ENCODE results near the gene FOXA2.

The FOXA2 gene

DNA sequence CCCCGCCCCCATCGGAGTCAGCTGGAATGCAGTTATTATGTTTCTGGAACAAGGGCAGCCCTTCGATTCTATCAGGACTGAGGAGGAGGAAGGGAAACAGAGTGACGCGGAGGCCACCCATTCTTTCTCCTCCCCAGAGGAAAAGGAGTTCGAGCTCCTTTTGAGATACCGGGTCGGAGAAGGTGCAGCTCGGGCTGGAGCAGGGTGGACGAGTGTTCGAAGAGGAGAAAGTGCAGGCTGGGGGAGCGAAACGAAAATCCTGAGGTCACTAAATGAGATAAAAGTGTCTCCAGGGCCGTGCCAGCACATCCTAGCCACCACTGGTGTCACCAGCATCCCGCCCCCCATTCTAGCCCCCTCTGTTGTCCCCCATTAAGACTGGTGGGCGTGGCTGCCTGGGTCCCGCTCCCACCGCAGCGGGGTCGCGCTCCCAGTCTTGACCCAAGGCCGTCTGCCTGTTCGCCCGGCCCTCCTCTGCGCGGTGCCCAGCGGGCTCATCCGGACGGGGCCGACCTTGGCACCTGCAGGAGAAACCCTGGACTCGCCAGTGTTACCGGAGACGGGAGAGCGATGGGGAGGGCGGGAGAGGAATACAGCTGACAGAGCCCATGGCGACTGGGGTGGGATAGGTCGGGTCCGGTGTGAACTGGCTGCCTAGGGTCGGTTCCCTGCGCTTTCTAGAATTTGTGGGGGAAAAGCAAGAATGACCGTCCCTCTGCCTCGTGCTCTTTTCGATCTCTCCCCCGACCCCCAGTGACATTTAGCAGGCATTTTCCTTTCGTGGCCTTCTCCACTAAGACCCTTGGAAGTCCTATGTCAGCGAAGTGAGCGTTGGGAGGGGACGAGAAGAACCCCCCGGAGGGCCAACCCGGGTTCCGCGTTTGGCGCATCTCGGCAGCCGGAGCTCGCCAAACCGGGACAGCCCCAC is 16.2 kb downstream of the FOXA2 start:
- H3K27ac ChIP-seq = no peak overlapping the region
- no peaks in the 10 kb centered on the region for H3K9me3 ChIP-seq (ENCODE audit: severe bottlenecking)
- TF ChIP-seq, protein P1, sequence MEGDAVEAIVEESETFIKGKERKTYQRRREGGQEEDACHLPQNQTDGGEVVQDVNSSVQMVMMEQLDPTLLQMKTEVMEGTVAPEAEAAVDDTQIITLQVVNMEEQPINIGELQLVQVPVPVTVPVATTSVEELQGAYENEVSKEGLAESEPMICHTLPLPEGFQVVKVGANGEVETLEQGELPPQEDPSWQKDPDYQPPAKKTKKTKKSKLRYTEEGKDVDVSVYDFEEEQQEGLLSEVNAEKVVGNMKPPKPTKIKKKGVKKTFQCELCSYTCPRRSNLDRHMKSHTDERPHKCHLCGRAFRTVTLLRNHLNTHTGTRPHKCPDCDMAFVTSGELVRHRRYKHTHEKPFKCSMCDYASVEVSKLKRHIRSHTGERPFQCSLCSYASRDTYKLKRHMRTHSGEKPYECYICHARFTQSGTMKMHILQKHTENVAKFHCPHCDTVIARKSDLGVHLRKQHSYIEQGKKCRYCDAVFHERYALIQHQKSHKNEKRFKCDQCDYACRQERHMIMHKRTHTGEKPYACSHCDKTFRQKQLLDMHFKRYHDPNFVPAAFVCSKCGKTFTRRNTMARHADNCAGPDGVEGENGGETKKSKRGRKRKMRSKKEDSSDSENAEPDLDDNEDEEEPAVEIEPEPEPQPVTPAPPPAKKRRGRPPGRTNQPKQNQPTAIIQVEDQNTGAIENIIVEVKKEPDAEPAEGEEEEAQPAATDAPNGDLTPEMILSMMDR (IDR thresholded peaks at IDR 0.05; ENCODE audit: low read depth, low read length) = no peak
- peaks cover 91% of the 10 kb centered on the region for H3K27me3 ChIP-seq (ENCODE audit: insufficient read depth, low read depth, severe bottlenecking)
- DNase-seq = no peak
- H3K4me3 ChIP-seq (ENCODE audit: low read depth, low read length) = no peak overlapping the region
- no peaks in the 10 kb centered on the region for H3K36me3 ChIP-seq

DNA sequence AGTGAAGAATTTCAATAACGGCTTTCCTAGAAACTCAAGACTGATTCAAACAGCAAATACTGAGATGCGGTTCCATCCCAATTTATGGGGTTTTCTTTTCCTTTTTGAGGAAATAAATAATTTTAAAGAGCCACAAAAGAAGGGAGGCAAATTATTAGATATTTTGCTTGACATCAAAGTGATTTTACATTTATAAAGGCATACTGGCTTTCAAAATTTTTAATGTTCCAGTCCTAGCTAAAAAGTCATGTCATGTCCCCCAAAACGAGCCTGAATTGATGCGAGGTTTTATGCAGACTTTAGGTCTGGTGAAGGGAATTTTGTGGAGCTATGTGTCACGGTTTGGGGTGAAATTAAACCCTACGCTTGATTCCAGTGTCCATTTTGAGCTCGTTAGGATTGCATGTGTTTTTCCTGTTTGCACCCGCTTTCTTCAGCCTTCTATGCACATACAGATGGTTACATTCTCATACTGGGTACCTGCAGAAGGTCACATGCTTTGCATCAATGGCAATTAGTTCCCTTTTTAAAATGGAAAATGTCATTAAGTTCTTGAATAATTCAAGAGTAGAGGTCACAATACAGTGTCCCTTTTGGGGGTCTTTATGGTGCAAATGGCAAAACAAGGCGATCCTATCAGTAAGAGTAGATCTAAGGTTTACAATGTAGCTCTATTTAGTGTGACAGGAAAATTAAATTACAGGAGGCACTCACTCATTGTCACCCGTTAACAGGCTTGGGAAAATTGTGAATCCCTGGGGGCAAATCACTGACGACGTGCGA is 17.3 kb downstream of the FOXA2 start:
- no peak for DNase-seq
- no peaks in the 10 kb centered on the region for H3K9me3 ChIP-seq (ENCODE audit: severe bottlenecking)
- no peak overlapping the region for H3K4me3 ChIP-seq (ENCODE audit: low read depth, low read length)
- H3K27me3 ChIP-seq (ENCODE audit: insufficient read depth, low read depth, severe bottlenecking) = peaks cover 93% of the 10 kb centered on the region
- no peak overlapping the region for H3K27ac ChIP-seq
- TF ChIP-seq, protein P1 (IDR thresholded peaks at IDR 0.05; ENCODE audit: low read depth, low read length) = no peak
- no peaks in the 10 kb centered on the region for H3K36me3 ChIP-seq

DNA sequence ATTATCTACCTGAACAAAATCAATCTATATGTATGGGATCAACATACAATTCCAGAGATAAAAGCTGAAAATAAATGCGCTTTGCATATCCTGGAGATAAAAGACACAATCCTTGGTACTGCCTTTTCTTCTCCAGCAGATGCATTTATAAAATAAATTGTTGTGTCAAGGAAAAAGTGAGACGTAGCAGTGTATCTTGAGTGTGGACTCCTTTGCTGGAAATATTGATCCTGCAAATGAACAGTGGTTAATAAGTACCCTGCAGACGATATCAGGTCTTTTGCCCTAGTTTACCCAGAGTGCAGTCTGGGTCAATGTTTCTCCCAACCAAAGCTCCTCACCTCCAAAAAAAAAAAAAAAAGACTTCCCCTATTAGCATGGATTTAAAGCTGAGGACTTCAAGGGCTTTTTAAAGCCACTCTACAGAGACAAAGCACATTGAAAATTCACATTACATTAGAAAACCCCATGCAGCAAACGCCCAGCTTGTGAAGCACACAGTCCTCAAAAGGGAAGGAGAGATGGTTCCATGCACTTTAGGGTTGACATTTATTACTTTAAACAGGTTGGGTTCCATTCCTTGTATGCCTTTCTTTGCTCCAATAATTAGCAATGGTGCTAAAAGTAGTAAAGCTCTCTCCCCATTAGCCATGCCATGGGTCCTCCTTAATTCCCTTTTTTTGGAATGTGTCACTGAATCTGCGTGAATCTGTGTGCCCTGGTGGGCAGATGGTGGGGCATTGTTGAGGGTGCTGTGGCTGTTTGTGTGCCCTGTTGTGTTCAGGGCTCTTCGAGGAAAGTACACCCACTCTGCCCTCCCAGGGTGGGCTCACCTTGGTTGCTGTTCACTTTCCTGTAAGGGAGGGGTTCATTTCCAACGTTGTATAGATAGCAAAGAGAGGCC is 21.1 kb downstream of the FOXA2 start:
- Histone ChIP-seq H3K36me3 (no peaks in the 10 kb centered on the region), H3K4me3 (ENCODE audit: low read depth, low read length) (no peak overlapping the region), H3K27ac (no peak overlapping the region), H3K9me3 (ENCODE audit: severe bottlenecking) (no peaks in the 10 kb centered on the region), H3K27me3 (ENCODE audit: insufficient read depth, low read depth, severe bottlenecking) (peaks cover 90% of the 10 kb centered on the region)
- no peak for DNase-seq
- TF ChIP-seq, protein P1 (IDR thresholded peaks at IDR 0.05; ENCODE audit: low read depth, low read length) = no peak

DNA sequence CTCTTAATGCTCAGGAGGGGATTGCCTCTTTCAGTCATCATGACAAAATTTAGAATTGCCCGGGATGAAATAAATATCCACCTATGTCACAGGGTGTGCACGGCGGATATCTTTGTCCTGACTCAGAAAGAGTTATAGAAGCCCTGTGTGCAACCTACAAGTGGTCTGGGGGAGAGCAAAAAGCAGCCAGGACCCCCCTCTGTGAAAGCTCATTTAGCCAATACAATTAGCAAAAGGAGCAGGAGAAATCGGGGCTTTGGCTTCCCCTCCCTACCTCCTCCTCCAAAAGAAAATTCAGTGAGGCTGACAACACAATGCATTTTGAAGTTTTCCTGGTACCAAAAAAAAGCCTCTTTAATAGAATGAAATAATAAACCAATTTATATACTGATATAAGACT is 21.8 kb downstream of the FOXA2 start:
- H3K27ac ChIP-seq = no peak overlapping the region
- no peak overlapping the region for H3K4me3 ChIP-seq (ENCODE audit: low read depth, low read length)
- peaks cover 90% of the 10 kb centered on the region for H3K27me3 ChIP-seq (ENCODE audit: insufficient read depth, low read depth, severe bottlenecking)
- H3K9me3 ChIP-seq (ENCODE audit: severe bottlenecking) = no peaks in the 10 kb centered on the region
- TF ChIP-seq, protein P1 (IDR thresholded peaks at IDR 0.05; ENCODE audit: low read depth, low read length) = no peak
- H3K36me3 ChIP-seq = no peaks in the 10 kb centered on the region
- DNase-seq = no peak

DNA sequence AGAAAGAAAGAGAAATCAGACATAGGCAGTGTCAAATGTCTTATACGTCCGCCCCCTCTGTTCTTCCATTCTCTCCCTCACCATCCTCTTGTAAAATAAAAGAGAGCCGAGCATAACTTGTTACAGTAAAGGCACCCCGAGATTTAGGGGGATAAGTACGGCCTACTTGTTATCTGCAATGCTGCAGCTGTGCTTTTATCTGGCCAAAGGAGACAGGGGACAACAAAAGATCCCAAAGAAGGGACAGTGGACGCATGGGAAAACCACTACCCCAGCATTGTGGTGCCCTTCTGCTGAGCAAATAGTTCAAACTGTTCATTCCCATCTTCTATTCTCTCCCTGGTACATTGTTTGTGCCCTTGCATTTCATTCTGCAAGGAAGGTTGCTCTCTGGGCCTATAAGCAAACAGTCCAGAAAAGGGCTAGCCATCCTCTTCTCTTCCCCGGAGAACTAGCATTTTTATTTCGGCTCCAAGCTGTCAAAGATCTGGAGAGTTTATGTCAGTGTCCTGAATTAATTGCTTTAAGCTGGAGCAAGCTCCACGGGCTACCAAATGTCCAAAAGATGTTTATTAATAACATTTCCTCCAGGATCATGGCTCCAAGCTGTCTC is 22.3 kb downstream of the FOXA2 start:
- no peak for DNase-seq
- no peak overlapping the region for H3K27ac ChIP-seq
- TF ChIP-seq, protein P1 (IDR thresholded peaks at IDR 0.05; ENCODE audit: low read depth, low read length) = no peak
- no peak overlapping the region for H3K4me3 ChIP-seq (ENCODE audit: low read depth, low read length)
- H3K36me3 ChIP-seq = no peaks in the 10 kb centered on the region
- H3K27me3 ChIP-seq (ENCODE audit: insufficient read depth, low read depth, severe bottlenecking) = peaks cover 90% of the 10 kb centered on the region
- no peaks in the 10 kb centered on the region for H3K9me3 ChIP-seq (ENCODE audit: severe bottlenecking)

All from WERI-Rb-1 (cell line).